ENCODE data around the gene SFXN3. TPM values are rescaled to one million over a fixed set of nuclear protein-coding genes. Genes with fewer than 3 reads are reported as not detected.

Gene SFXN3
- total RNA-seq, 1 experiment from 2014 or later, result 38.5 TPM

Other genes with a start within 250 kb of the SFXN3 start
- gene SLF2, start 118.3 kb upstream of the SFXN3 start, total RNA-seq (2014; rRNA removed; shearing (Covaris generic); ENCODE audit: low replicate concordance), result 10.7 and 19.9 TPM in 2 replicates
- gene SEMA4G, start 61.7 kb upstream of the SFXN3 start, total RNA-seq (2014; rRNA removed; shearing (Covaris generic); ENCODE audit: low replicate concordance), result not detected in 2 replicates
- 85.9 and 134 TPM in 2 replicates for gene MRPL43, start 43.7 kb upstream of the SFXN3 start, total RNA-seq (2014; rRNA removed; shearing (Covaris generic); ENCODE audit: low replicate concordance)
- gene TWNK, start 43.7 kb upstream of the SFXN3 start, total RNA-seq (2014; rRNA removed; shearing (Covaris generic); ENCODE audit: low replicate concordance), result 13.3 and 14.6 TPM in 2 replicates
- 60.9 and 64.4 TPM in 2 replicates for gene LZTS2, start 31.4 kb upstream of the SFXN3 start, total RNA-seq (2014; rRNA removed; shearing (Covaris generic); ENCODE audit: low replicate concordance)
- gene PDZD7, start 105 bp upstream of the SFXN3 start, total RNA-seq (2014; rRNA removed; shearing (Covaris generic); ENCODE audit: low replicate concordance), result 1.4 and 2.5 TPM in 2 replicates
- 27.7 and 54.4 TPM in 2 replicates for gene KAZALD1, start 30.8 kb downstream of the SFXN3 start, total RNA-seq (2014; rRNA removed; shearing (Covaris generic); ENCODE audit: low replicate concordance)
- not detected in 2 replicates for gene TLX1, start 100.1 kb downstream of the SFXN3 start, total RNA-seq (2014; rRNA removed; shearing (Covaris generic); ENCODE audit: low replicate concordance)
- 2.0 and 3.0 TPM in 2 replicates for gene LBX1, start 198.2 kb downstream of the SFXN3 start, total RNA-seq (2014; rRNA removed; shearing (Covaris generic); ENCODE audit: low replicate concordance)